HCT116 (cell line): Measurements from ENCODE around the gene CLK3. TPM values are rescaled to one million over a fixed set of nuclear protein-coding genes. Genes with fewer than 3 reads are reported as not detected.

Experiments
- ATAC-seq: fragments of 200-7000 bp; cut with Tn5 transposase; 2 replicates; pipeline ENCODE4 v1.9.1; 2020; ENCODE audit warnings: mild to moderate bottlenecking, moderate library complexity
- BruUV-seq: library from RNA; stranded (reverse); fragments of 400-500 nt; replicated peaks from 2 replicates; lab custom pipeline; 2021; lab: Mats Ljungman, UMichigan
- CTCF ChIA-PET: fragments of 300-600 bp; sonication (Branson Sonifier 250); formaldehyde crosslinking; loops from one replicate; lab custom pipeline; 2021; ENCODE audit warnings: antibody characterized with exemption; lab: Charles Lee
- POLR2A ChIA-PET: fragments of 300-600, 350-600 bp; sonication (Branson Sonifier 250); formaldehyde crosslinking; loops from one replicate; lab custom pipeline; 2021; ENCODE audit warnings: antibody characterized with exemption; lab: Charles Lee
- RAD21 ChIA-PET, 2 experiments: fragments of 300-600 bp; sonication (Branson Sonifier 250); formaldehyde crosslinking; loops; one replicate each; lab custom pipeline; 2023; ENCODE audit warnings: low total read pairs in 2 of 2; ENCODE audit not compliant: uncharacterized antibody in 2 of 2, unreplicated experiment in 2 of 2, low non-redundant PET in 1 of 2; lab: Charles Lee
- DNase-seq: peaks from one replicate; pipeline ENCODE4 v3.0.0-alpha.2; 2010; ENCODE audit warnings: low read depth, low spot score
- H2AFZ ChIP-seq: fragments of 200-600 bp; shearing (Covaris generic), sonication (generic); 2 replicates; pipeline ENCODE4 v1.6.1; 2017; ENCODE audit warnings: low read depth, mixed run types, mixed read lengths, antibody characterized with exemption, low read length; ENCODE audit not compliant: poor library complexity, severe bottlenecking
- H3K27ac ChIP-seq: 2 replicates; pipeline ENCODE4 v1.5.1; 2012; ENCODE audit warnings: low read depth, low read length
- H3K27me3 ChIP-seq: fragments of 200-600 bp; sonication (generic); 2 replicates; pipeline ENCODE4 v1.6.1; 2016; ENCODE audit warnings: mixed run types, low read length, mixed read lengths; ENCODE audit not compliant: insufficient read depth
- H3K36me3 ChIP-seq, 2 experiments: fragments of 200-500 bp in 1 of 2; fragments of 200-600 bp in 1 of 2; sonication (Bioruptor generic) in 1 of 2; sonication (generic) in 1 of 2; 2 replicates each; pipeline versions ENCODE4 v1.5.1 to v1.6.1; 2014 to 2016; ENCODE audit warnings: low read length in 2 of 2, inconsistent platforms in 1 of 2, mixed read lengths in 1 of 2, mixed run types in 1 of 2; ENCODE audit not compliant: insufficient read depth in 2 of 2, control insufficient read depth in 1 of 2
- H3K4me1 ChIP-seq, 2 experiments: fragments of 200-600 bp in 1 of 2; sonication (generic) in 1 of 2; 2 replicates each; pipeline versions ENCODE4 v1.5.1 to v1.6.1; 2012 to 2017; ENCODE audit warnings: low read length in 2 of 2, inconsistent platforms in 1 of 2, mild to moderate bottlenecking in 1 of 2, mixed read lengths in 1 of 2, mixed run types in 1 of 2, moderate library complexity in 1 of 2; ENCODE audit not compliant: insufficient read depth in 2 of 2, control insufficient read depth in 1 of 2
- H3K4me2 ChIP-seq: fragments of 200-600 bp; sonication (generic); 2 replicates; pipeline ENCODE4 v1.6.1; 2017; ENCODE audit warnings: mixed run types, low read length, mixed read lengths
- H3K4me3 ChIP-seq, 2 experiments: fragments of 200-600 bp in 1 of 2; sonication (generic) in 1 of 2; replicated peaks in 1 of 2; 2 replicates each; pipeline ENCODE4 v1.5.1; 2011 to 2016; ENCODE audit warnings: low read length in 2 of 2, control low read depth in 1 of 2, low read depth in 1 of 2, mild to moderate bottlenecking in 1 of 2, mixed read lengths in 1 of 2, mixed run types in 1 of 2
- H3K79me2 ChIP-seq: fragments of 200-600 bp; sonication (generic); 2 replicates; pipeline ENCODE4 v1.6.1; 2017; ENCODE audit warnings: mild to moderate bottlenecking, mixed run types, low read length, moderate library complexity, mixed read lengths; ENCODE audit not compliant: insufficient read depth
- H3K9ac ChIP-seq: fragments of 200-600 bp; sonication (generic); 2 replicates; pipeline ENCODE4 v1.6.1; 2016; ENCODE audit warnings: low read length, mixed read lengths
- H3K9me2 ChIP-seq: fragments of 200-600 bp; sonication (generic), shearing (Covaris generic); 2 replicates; pipeline ENCODE4 v1.6.1; 2017; ENCODE audit warnings: mixed run types, mild to moderate bottlenecking, moderate library complexity; ENCODE audit not compliant: insufficient read depth
- H3K9me3 ChIP-seq, 2 experiments: fragments of 200-500 bp in 1 of 2; fragments of 200-600 bp in 1 of 2; sonication (Bioruptor generic) in 1 of 2; sonication (generic) in 1 of 2; 2 replicates each; pipeline ENCODE4 v1.6.1; 2014 to 2017; ENCODE audit warnings: low read length in 2 of 2, mixed read lengths in 2 of 2, inconsistent platforms in 1 of 2, low read depth in 1 of 2, mild to moderate bottlenecking in 1 of 2, mixed run types in 1 of 2, moderate library complexity in 1 of 2; ENCODE audit not compliant: control insufficient read depth in 1 of 2, insufficient read depth in 1 of 2
- H4K20me1 ChIP-seq: fragments of 200-600 bp; sonication (generic), shearing (Covaris generic); 2 replicates; pipeline ENCODE4 v1.6.1; 2017; ENCODE audit warnings: mixed run types, mild to moderate bottlenecking, moderate library complexity; ENCODE audit not compliant: insufficient read depth
- JUND ChIP-seq: IDR thresholded peaks from 2 replicates; pipeline ENCODE4 v1.6.1; 2012
- POLR2AphosphoS5 ChIP-seq: IDR thresholded peaks from 2 replicates; pipeline ENCODE4 v1.6.1; 2011; ENCODE audit warnings: mild to moderate bottlenecking, low read depth, low read length, moderate library complexity
- RAD21 ChIP-seq: IDR thresholded peaks from 2 replicates; pipeline ENCODE4 v1.6.1; 2012; ENCODE audit warnings: low read depth, mild to moderate bottlenecking
- SRF ChIP-seq: IDR thresholded peaks from 2 replicates; pipeline ENCODE4 v1.6.1; 2012; ENCODE audit warnings: low read depth
- ZNF274 ChIP-seq: fragments of 200-500 bp; sonication (Bioruptor generic); IDR thresholded peaks from 2 replicates; pipeline ENCODE4 v1.6.1; 2014; ENCODE audit warnings: mild to moderate bottlenecking, low read depth, low read length, inconsistent platforms
- intact Hi-C: fragments of 100-400 bp; cut with micrococcal nuclease; formaldehyde crosslinking; loops from 2 replicates; pipeline ENCODE4 v1.10.0; 2022
- total RNA-seq: library from RNA; stranded (reverse); gene quantifications from one replicate; pipeline ENCODE4 v1.2.1, GENCODE V29; 2021; ENCODE audit not compliant: unreplicated experiment
- TF ChIP-seq, protein P1 (sequence below), 3 experiments: fragments of 200-600 bp in 1 of 3; sonication (generic) in 1 of 3; IDR thresholded peaks in 2 of 3; conservative IDR thresholded peaks in 1 of 3; 2 replicates each; pipeline ENCODE4 v1.5.1; 2012 to 2017; ENCODE audit warnings: low read depth in 2 of 3, low read length in 2 of 3, antibody characterized with exemption in 1 of 3, borderline replicate concordance in 1 of 3, control low read depth in 1 of 3, mild to moderate bottlenecking in 1 of 3, mixed read lengths in 1 of 3, mixed run types in 1 of 3, moderate library complexity in 1 of 3; ENCODE audit not compliant: insufficient read depth in 1 of 3

CLK3 gene
- total RNA-seq, 1 experiment from 2014 or later = 79.3 TPM

DNA sequence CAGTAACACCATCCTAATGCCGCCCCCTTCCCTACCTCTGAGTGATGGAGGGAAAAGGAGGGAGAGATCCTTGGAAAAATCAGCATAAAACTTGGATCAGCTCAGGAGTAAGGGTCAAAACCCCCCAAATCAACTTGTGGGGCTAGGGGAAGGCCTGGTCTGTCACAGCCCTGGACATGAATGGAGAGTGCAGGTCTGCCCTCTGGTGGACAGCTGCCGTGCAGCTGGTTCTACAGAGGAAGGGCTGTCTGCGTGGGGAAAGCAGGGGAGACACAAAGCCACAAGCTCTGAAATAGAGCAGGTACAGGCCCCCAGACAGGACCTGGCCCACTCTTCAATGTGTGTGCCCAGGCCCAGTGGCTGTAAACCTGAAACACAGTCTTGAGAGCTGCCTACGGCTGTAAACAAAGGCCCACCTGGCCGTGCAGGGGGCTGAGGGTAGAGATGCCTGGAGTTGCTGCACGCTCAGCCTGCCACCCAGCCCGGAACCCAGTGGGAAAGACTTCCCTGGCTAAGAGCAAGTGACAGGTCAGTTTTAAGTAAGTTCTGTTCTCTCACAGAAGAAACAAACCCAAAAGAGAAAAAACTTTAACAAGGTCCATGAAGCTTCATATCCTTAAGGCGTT, 16.4 kb downstream of the CLK3 start:
- ChIA-PET RAD21 (interaction anchor here (0.9 to 2.5 kb wide), 6 partner anchors 10 to 258 kb away, joined by 3 to 9 read pairs (median 4); no protein-coding TSS in a partner anchor), CTCF (interaction anchor here (0.6 to 8.4 kb wide), 10 partner anchors 10 to 393 kb away, joined by 3 to 258 read pairs (median 6); no protein-coding TSS in a partner anchor), POLR2A (no interaction called here)
- Histone ChIP-seq H3K9ac (no peak overlapping the region), H3K36me3 (peaks cover 11 to 31% of the 10 kb centered on the region in 2 experiments; a peak in 3 of 4 replicates), H3K27ac (no peak overlapping the region), H3K4me1 (no peaks in the 10 kb centered on the region), H3K4me3 (no peak overlapping the region), H2AFZ (no peak overlapping the region), H3K9me3 (no peaks in the 10 kb centered on the region), H3K9me2 (no peaks in the 10 kb centered on the region), H3K4me2 (no peak overlapping the region), H3K79me2 (no peaks in the 10 kb centered on the region; the same call in 1 of the 2 replicates), H4K20me1 (no peaks in the 10 kb centered on the region), H3K27me3 (no peaks in the 10 kb centered on the region)
- BruUV-seq = no TSS peak
- no peak for TF ChIP-seq ZNF274
- no peak for TF ChIP-seq JUND
- TF ChIP-seq POLR2AphosphoS5 = 0 out of 2 replicates have a peak, but pooled peaks have one; percentile 3
- peak; percentile 58 for TF ChIP-seq RAD21
- TF ChIP-seq, protein P1, sequence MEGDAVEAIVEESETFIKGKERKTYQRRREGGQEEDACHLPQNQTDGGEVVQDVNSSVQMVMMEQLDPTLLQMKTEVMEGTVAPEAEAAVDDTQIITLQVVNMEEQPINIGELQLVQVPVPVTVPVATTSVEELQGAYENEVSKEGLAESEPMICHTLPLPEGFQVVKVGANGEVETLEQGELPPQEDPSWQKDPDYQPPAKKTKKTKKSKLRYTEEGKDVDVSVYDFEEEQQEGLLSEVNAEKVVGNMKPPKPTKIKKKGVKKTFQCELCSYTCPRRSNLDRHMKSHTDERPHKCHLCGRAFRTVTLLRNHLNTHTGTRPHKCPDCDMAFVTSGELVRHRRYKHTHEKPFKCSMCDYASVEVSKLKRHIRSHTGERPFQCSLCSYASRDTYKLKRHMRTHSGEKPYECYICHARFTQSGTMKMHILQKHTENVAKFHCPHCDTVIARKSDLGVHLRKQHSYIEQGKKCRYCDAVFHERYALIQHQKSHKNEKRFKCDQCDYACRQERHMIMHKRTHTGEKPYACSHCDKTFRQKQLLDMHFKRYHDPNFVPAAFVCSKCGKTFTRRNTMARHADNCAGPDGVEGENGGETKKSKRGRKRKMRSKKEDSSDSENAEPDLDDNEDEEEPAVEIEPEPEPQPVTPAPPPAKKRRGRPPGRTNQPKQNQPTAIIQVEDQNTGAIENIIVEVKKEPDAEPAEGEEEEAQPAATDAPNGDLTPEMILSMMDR (IDR thresholded peaks at IDR 0.05 in 2 of 3, conservative IDR thresholded peaks at IDR 0.05 in 1 of 3; ENCODE audit: borderline replicate concordance in 1 of 3, insufficient read depth in 1 of 3, low read depth in 2 of 3, low read length in 2 of 3) = peak; percentile 64 to 97 (median 93); a peak in 5 of 6 replicates
- TF ChIP-seq SRF = no peak
- intact Hi-C loops = loop anchor here (1.0 to 5.0 kb wide), 2 partner anchors 258 to 355 kb away; no protein-coding TSS in a partner anchor
- ATAC-seq (peak; percentile 76), DNase-seq (no peak)
